ENCODE measurements around the gene ITGB4. TPM values are rescaled to one million over a fixed set of nuclear protein-coding genes. Genes with fewer than 3 reads are reported as not detected.

Gene ITGB4
- total and polyA plus RNA-seq, 9 of the 15 experiments (the other 6 are each of a cell fraction or from before 2014, with no cell fraction given): 0.05 to 2.8 (median 0.76) TPM; not detected in 3

- TF ChIP-seq RBM15 (IDR thresholded peaks at IDR 0.05; ENCODE audit: insufficient read depth, low read length) (no peak), TFE3 (CRISPR knock-in tag; IDR thresholded peaks at IDR 0.05) (no peak), TBP (optimal IDR thresholded peaks at IDR 0.05; ENCODE audit: low read depth, low read length) (no peak), ZNF398 (CRISPR knock-in tag; IDR thresholded peaks at IDR 0.05) (no peak)
These were observed 6.1 kb downstream of the ITGB4 start (continued) for GRCh38 chr17:75727391-75727790.

- Histone ChIP-seq H4K20me1 (replicated peaks; ENCODE audit: control insufficient read depth, insufficient read depth, low read length) (no peaks in the 10 kb centered on the region), H3K9ac (ENCODE audit: insufficient read depth in 1 of 2, low read depth in 2 of 2, low read length in 2 of 2) (no peak overlapping the region), H2AFZ (ENCODE audit: low read depth, low read length) (no peak overlapping the region), H3K9me3 (replicated peaks; ENCODE audit: control insufficient read depth, insufficient read depth, low read depth, low read length) (no peaks in the 10 kb centered on the region), H3K79me2 (ENCODE audit: control insufficient read depth, insufficient read depth, low read length) (no peaks in the 10 kb centered on the region), H3K4me1 (replicated peaks in 1 of 2; ENCODE audit: control insufficient read depth in 2 of 2, insufficient read depth in 2 of 2, low read length in 2 of 2) (peaks cover 0 to 38% of the 10 kb centered on the region in 2 experiments; a peak in 2 of 5 replicates), H3K4me3 (no peak overlapping the region), H3K27ac (ENCODE audit: extremely low read depth, low read depth, low read length) (no peak overlapping the region), H3K27me3 (ENCODE audit: control insufficient read depth in 2 of 2, insufficient read depth in 2 of 2, low read length in 2 of 2) (peaks cover 12 to 47% of the 10 kb centered on the region in 2 experiments; a peak in 4 of 5 replicates), H3K9me1 (ENCODE audit: control insufficient read depth, insufficient read depth, low read length) (no peaks in the 10 kb centered on the region), H3K4me2 (ENCODE audit: insufficient read depth, low read length) (no peak overlapping the region), H3K36me3 (ENCODE audit: control insufficient read depth, insufficient read depth, low read length) (no peaks in the 10 kb centered on the region)
- no peak for ATAC-seq
- no peak for FAIRE-seq
- BruUV-seq (replicated peaks): no TSS peak
- intact Hi-C loops (cut with micrococcal nuclease) (no loop called here), in situ Hi-C loops (cut with MboI) (no loop called here)
- WGBS (ENCODE audit: insufficient coverage, low coverage, missing lambda C conversion rate): 14% methylated on average over 6 of the region's 7 CpGs
- ChIA-PET POLR2A (interaction anchor here (0.6 to 2.4 kb wide), 5 partner anchors 9 to 96 kb away, joined by 3 to 12 read pairs (median 3); partner anchors contain the start of gene SMIM5), CTCF (ENCODE audit: low intra/inter-chr PET ratio) (no interaction called here)
- no peak for DNase-seq (ENCODE audit: extremely low read depth in 1 of 4, low spot score in 3 of 4)
- TF ChIP-seq BCOR (IDR thresholded peaks at IDR 0.05) (no peak), MIER1 (IDR thresholded peaks at IDR 0.05; ENCODE audit: low read depth) (no peak), DEAF1 (CRISPR knock-in tag; IDR thresholded peaks at IDR 0.05) (no peak), ATF3 (IDR thresholded peaks at IDR 0.05) (no peak), ATF3 (CRISPR knock-in tag; conservative IDR thresholded peaks at IDR 0.05) (no peak), TCF3 (CRISPR knock-in tag; IDR thresholded peaks at IDR 0.05) (no peak), MEF2D (tag; conservative IDR thresholded peaks at IDR 0.05; ENCODE audit: low read depth) (no peak), POLR3G (IDR thresholded peaks at IDR 0.05; ENCODE audit: extremely low read depth, insufficient read length, insufficient replicate concordance) (no peak), RBM22 (IDR thresholded peaks at IDR 0.05; ENCODE audit: low read depth, low read length, poor library complexity, severe bottlenecking) (no peak), HNRNPK (IDR thresholded peaks at IDR 0.05; ENCODE audit: low read depth, low read length, poor library complexity, severe bottlenecking) (no peak), YY1 (IDR thresholded peaks at IDR 0.05; ENCODE audit: borderline replicate concordance in 1 of 3, control insufficient read depth in 1 of 3, extremely low read depth in 1 of 3, insufficient read depth in 3 of 3, insufficient read length in 1 of 3, insufficient replicate concordance in 2 of 3, low read depth in 1 of 3, low read length in 2 of 3) (no peak)
These were observed 8.1 kb downstream of the ITGB4 start for GRCh38 chr17:75729351-75729750.

All from K562 (cell line).